Activated CD4-positive, alpha-beta T cell treated with anti-CD3 and anti-CD28 coated beads, Interleukin-2, Interleukin-6, amounts not matched to agents 100 ng/mL and 50 ng/mL, durations not matched to agents 16 hours and 8 hours (primary cell): ENCODE data around the gene ISLR.

Experiments used
- DNase-seq: peaks from one replicate; pipeline ENCODE4 v3.0.0-alpha.2; 2020

Gene ISLR

DNA sequence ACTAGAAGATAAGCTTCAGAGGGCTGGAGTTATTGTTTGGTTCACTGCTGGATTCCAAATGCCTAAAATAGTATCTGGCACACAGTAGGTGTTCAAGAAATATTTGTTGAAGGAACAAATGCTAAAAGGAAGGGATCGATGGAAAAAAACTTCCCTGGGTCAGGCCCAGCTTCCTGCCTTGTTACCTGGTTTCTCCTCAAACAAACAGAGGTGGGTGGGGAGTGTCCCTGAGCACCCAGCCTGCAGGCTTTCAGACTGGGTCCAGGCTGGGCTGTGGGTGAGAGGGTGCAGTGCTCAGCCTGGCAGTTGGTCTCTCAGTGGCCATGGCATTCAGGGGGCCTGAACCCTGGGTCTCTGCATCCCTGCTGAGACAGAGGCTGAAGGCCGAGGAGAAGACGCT is 43.4 kb downstream of the ISLR start:
- no peak for DNase-seq

DNA sequence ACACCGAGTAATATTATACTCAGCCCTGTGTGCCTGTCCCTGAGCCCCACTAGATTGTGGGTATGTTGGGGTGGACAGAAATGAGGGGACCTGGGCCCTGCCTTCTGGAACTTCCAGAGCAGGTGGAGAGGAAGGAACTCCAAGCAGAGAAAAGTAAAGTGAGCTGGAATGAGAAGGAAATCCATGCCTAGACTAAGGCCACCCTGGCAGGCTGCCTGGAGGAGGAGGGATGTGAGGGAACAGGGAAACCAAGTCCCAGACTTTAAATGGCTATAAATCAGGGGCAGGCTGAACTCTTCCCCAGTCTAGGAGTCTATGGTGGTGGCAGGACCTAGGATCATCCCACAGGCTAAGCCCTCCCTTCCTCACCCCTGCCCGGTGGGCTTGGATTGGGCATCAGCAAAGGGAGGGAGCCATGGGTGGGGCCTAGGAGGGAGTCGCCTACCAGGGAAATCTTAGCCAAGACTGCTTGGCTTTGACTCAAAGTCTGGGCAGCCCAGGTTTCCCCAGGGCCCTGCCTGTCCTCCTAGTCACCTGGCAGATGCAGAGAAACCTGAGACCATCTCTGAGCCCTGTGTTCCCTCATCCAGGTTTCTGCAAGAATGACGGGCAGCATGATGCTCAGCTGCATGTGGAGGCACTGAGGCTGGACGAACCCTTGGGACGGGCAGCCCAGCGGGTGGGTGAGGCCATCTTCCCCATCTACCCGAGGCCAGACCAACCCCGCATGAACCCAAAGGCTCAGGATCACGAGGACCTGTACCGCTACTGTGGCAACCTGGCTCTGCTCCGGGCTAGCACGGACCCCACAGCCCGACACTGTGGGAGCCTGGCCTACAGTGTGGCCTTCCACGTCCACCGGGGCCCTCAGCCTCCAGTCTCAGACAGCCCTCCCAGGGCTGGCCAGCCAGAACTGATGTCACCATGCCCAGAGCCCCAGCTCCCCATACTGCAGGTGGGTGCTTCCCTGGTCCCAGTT is 44.7 kb downstream of the ISLR start:
- DNase-seq = no peak

DNA sequence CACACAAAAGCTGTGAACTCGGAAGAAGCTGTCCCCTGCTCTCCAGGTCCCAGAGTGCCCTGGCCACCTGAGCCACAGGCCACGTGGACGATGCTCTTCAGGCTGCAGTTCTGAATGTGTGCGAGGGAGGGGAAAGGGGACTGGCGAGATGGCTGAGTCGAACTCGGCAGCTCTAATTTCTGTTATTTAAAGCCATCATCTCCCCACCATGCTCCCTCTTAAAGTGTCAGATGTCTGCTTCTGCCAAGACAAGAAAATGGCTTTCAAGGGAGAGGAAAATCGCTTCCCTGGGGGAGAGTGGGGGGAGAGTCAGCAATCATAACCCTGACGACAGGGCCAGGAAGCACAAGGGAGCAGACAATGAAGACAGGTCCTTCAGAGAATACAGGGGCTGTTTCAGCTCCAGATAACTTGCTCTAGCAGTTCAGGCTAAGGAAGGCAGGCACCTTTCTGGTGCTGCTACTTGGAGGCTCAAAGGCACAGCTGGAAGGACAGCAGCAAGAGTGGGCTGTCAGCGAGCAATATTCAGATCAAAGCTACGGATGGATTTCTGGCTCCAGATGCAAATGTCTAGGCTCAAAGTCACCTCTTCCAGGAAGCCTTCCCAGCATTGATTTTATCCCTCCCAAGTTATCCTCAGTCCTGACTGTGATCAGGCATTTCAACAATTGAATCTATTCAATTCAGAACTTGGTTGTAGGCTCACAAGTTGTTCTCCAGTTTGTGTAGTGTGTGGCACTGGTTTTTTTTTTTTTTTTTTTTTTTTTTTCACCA is 47.2 kb downstream of the ISLR start:
- DNase-seq = no peak

DNA sequence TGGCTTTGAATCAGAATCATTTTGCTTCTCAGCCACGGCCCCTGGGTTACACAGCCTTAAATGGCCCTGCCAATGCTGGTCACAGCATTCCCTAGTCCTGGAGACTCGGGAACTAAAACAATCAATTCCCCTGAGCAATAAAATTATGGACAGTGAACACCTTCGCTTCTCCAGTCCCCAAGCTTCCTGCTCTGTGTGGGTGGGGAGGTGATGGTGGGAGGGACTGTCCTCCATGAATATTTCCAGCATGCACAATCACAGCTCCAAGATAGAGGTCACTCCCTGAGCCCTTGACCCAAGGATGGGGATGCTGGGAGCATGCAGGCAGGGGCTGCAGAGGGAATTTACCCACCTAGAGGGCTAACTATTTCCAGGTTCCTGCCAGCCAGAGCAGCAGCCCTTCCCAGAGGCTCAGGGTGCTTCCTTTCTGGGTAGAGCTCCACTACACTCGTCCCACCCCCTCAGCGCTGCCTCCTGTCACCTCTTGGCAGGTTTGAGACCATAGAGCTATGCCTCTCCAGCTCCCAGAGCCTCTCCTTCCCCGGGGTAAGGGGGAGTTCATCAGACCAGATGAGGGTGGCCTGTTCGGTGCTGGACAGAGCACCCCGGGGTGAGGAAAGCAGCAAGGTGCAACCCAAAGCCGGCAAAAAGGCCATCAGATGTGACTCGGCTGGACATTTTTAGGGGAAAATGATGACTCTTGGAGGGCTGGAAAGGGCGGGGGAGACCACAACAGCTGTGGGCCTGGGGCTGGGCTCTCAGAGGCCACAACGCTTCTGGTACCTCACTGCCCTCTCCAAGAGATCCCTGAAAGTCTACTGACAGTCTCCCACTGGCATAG is 48.1 kb downstream of the ISLR start:
- no peak for DNase-seq

DNA sequence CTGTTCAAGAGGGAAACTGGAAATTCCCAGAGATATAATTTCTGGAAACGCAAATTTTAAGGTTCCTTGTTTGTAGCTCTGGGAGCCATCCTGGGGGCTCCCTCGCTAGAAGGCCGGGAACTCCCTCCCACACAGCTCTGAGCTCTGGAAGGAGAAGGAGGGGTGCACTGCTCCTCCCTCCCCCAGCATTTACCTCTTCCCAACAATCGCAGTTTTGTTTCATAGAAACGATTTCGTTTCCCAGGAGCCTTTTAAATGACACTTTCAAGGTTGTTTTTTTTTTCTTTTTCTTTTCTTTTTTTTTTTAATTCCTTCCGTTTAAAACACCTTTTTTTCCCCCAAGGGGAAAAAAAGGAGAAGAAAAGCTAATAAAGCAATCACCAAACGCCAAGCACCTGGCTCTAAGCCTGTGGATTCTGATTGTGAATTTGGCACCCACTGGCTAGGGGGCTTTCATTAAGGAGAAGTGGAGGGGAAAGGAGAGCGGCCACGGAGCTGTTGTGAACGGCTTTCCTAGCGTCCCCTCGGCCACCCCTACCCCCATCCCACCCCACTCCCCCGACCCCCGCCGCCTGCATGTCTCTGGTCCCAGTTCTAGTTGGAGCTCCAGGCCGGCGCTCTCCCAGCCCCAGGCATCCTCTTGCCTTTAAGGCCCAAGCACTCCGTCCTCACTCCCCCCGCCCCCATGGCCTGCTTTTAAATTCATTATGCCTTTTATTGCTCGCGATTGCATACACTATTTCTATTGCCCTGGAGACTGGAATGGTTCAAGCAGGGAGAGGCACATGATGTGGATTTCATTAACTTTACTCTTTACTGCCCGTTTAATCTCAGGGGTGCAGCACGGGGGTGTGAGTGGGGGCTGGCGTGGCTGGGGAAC is 49.0 kb downstream of the ISLR start:
- DNase-seq = no peak

DNA sequence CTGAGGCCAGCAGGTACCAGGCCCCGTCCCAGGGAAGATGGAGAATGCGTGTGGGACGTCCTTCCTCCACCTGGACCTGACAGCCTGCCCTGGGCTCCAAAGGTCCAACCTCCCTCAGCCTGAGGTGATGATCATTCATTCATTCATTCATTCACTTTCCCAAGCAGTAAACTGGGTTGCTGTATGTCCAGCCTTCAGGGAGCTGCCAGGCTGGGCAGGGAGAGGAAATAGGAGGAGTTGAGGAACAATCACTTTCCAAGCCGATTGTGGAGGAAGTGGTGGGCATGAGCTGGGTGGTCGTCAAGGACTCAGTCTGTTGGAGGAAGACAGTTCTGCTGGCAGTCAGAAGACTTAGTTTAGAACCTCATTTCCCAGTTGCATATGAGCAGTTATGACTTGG is 52.4 kb downstream of the ISLR start:
- DNase-seq = no peak
